ENCODE results near the gene MSI2. TPM values are rescaled to one million over a fixed set of nuclear protein-coding genes. Genes with fewer than 3 reads are reported as not detected.
A peak's percentile ranks its signal among the peaks of the same experiment; 100 is the strongest.

MSI2 gene
- total RNA-seq, 1 experiment from 2014 or later: 174 TPM

DNA sequence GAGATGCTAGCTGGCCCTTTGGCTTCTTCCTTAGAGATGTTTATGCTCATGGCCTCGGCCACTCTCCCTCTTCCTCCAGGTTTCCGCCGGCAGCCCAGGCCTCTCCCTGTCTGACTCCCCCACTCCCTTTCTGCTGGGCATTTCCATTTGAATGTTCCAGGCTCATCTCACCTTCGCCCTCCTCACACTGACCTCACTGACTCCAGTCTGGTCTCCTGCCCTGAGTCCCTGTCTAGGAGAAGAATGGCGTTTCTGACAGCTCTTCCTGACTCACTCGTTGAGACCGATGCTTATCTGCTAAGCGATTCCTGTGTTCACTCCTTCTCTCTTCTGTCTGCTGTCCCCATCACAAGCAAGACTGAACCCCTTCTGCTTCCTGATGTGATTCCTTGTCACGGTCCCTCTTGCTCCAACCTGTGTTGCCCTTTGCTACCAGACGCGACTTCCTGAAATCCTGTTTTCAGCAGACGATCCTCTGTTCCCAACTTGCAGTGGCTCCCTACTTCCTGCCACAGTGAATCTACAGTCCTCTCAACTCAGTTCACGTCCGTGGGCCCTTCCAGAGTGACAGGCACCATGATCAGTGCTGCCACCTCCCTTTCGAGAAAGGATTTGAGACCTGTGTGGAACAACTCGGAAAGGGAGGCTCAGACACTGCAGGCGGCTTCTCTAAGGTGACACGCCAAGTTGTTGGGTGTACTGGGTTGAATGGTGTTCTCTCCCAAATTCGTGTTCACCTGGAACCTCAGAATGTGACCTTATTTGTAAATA lies 176.4 kb downstream of the MSI2 start:
- CTCF ChIA-PET: interaction anchor here (0.9 to 1.0 kb wide), 2 partner anchors 26 to 190 kb away, joined by 4 read pairs; no protein-coding TSS in a partner anchor
- H3K36me3 ChIP-seq (ENCODE audit: control insufficient read depth, insufficient read depth, low read length): no peaks in the 10 kb centered on the region; the same call in 1 of the 2 replicates
- H3K4me1 Mint-ChIP-seq (ENCODE audit: low read depth, unreplicated experiment): peaks cover 57% of the 10 kb centered on the region
- TF ChIP-seq, protein P1, sequence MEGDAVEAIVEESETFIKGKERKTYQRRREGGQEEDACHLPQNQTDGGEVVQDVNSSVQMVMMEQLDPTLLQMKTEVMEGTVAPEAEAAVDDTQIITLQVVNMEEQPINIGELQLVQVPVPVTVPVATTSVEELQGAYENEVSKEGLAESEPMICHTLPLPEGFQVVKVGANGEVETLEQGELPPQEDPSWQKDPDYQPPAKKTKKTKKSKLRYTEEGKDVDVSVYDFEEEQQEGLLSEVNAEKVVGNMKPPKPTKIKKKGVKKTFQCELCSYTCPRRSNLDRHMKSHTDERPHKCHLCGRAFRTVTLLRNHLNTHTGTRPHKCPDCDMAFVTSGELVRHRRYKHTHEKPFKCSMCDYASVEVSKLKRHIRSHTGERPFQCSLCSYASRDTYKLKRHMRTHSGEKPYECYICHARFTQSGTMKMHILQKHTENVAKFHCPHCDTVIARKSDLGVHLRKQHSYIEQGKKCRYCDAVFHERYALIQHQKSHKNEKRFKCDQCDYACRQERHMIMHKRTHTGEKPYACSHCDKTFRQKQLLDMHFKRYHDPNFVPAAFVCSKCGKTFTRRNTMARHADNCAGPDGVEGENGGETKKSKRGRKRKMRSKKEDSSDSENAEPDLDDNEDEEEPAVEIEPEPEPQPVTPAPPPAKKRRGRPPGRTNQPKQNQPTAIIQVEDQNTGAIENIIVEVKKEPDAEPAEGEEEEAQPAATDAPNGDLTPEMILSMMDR (IDR thresholded peaks at IDR 0.05; ENCODE audit: insufficient read depth in 1 of 2, low read depth in 1 of 2, low read length in 1 of 2, severe bottlenecking in 1 of 2, unreplicated experiment in 1 of 2): no peak
- no peaks in the 10 kb centered on the region for H3K9me3 Mint-ChIP-seq (ENCODE audit: unreplicated experiment)
- intact Hi-C loops (cut with micrococcal nuclease; ENCODE audit: unreplicated experiment): loop anchor here (10.0 kb wide), 1 partner anchor 298 kb away; no protein-coding TSS in a partner anchor
- H3K4me3 Mint-ChIP-seq (ENCODE audit: unreplicated experiment): no peak overlapping the region
- H3K4me1 ChIP-seq: peaks cover 25% of the 10 kb centered on the region
- no peaks in the 10 kb centered on the region for H3K27me3 Mint-ChIP-seq (ENCODE audit: insufficient read depth, unreplicated experiment)
- POLR2A ChIA-PET: no interaction called here
- peaks cover 46% of the 10 kb centered on the region for H3K36me3 Mint-ChIP-seq (ENCODE audit: insufficient read depth, unreplicated experiment)
- H3K27ac Mint-ChIP-seq (ENCODE audit: unreplicated experiment): peak overlapping the region; percentile 33
- no peaks in the 10 kb centered on the region for H3K9me3 ChIP-seq
- no peaks in the 10 kb centered on the region for H3K27me3 ChIP-seq (replicated peaks; ENCODE audit: control insufficient read depth, insufficient read depth, low read length)
- no TSS peak for BruUV-seq (replicated peaks)
- DNase-seq: no peak
- H3K4me3 ChIP-seq (ENCODE audit: low read depth, low read length): no peak overlapping the region

- intact Hi-C loops (cut with micrococcal nuclease; ENCODE audit: unreplicated experiment): loop anchor here (10.0 kb wide), 1 partner anchor 299 kb away; no protein-coding TSS in a partner anchor
- Mint-ChIP-seq H3K4me3 (ENCODE audit: unreplicated experiment) (no peak overlapping the region), H3K27me3 (ENCODE audit: insufficient read depth, unreplicated experiment) (no peaks in the 10 kb centered on the region), H3K4me1 (ENCODE audit: low read depth, unreplicated experiment) (peaks cover 61% of the 10 kb centered on the region), H3K27ac (ENCODE audit: unreplicated experiment) (no peak overlapping the region), H3K36me3 (ENCODE audit: insufficient read depth, unreplicated experiment) (peaks cover 44% of the 10 kb centered on the region), H3K9me3 (ENCODE audit: unreplicated experiment) (no peaks in the 10 kb centered on the region)
- Histone ChIP-seq H3K27me3 (replicated peaks; ENCODE audit: control insufficient read depth, insufficient read depth, low read length) (no peaks in the 10 kb centered on the region), H3K9me3 (no peaks in the 10 kb centered on the region), H3K4me3 (ENCODE audit: low read depth, low read length) (no peak overlapping the region), H3K36me3 (ENCODE audit: control insufficient read depth, insufficient read depth, low read length) (no peaks in the 10 kb centered on the region; the same call in 1 of the 2 replicates), H3K4me1 (peaks cover 25% of the 10 kb centered on the region)
- POLR2A ChIA-PET: no interaction called here
- DNase-seq: no peak
- CTCF ChIA-PET: interaction anchor here (0.9 to 1.0 kb wide), 2 partner anchors 26 to 191 kb away, joined by 4 read pairs; no protein-coding TSS in a partner anchor
- no TSS peak for BruUV-seq (replicated peaks)
- TF ChIP-seq, protein P1 (IDR thresholded peaks at IDR 0.05; ENCODE audit: insufficient read depth in 1 of 2, low read depth in 1 of 2, low read length in 1 of 2, severe bottlenecking in 1 of 2, unreplicated experiment in 1 of 2): peak in 1 of 2 experiments; percentile 19
Observed at GRCh38 chr17:57433452-57433851, 177.1 kb downstream of the MSI2 start.

- no peaks in the 10 kb centered on the region; the same call in 1 of the 2 replicates for H3K36me3 ChIP-seq (ENCODE audit: control insufficient read depth, insufficient read depth, low read length)
- Mint-ChIP-seq H3K4me3 (ENCODE audit: unreplicated experiment) (no peak overlapping the region), H3K9me3 (ENCODE audit: unreplicated experiment) (no peaks in the 10 kb centered on the region), H3K36me3 (ENCODE audit: insufficient read depth, unreplicated experiment) (peaks cover 50% of the 10 kb centered on the region), H3K27ac (ENCODE audit: unreplicated experiment) (peak overlapping the region; percentile 42), H3K4me1 (ENCODE audit: low read depth, unreplicated experiment) (peaks cover 70% of the 10 kb centered on the region), H3K27me3 (ENCODE audit: insufficient read depth, unreplicated experiment) (no peaks in the 10 kb centered on the region)
- no peak overlapping the region for H3K4me3 ChIP-seq (ENCODE audit: low read depth, low read length)
- ChIA-PET CTCF (no interaction called here), POLR2A (no interaction called here)
- DNase-seq: no peak
- no TSS peak for BruUV-seq (replicated peaks)
- intact Hi-C loops (cut with micrococcal nuclease; ENCODE audit: unreplicated experiment): loop anchor here (10.0 kb wide), 1 partner anchor 300 kb away; no protein-coding TSS in a partner anchor
- TF ChIP-seq, protein P1 (IDR thresholded peaks at IDR 0.05; ENCODE audit: insufficient read depth in 1 of 2, low read depth in 1 of 2, low read length in 1 of 2, severe bottlenecking in 1 of 2, unreplicated experiment in 1 of 2): no peak
- no peaks in the 10 kb centered on the region for H3K27me3 ChIP-seq (replicated peaks; ENCODE audit: control insufficient read depth, insufficient read depth, low read length)
- no peaks in the 10 kb centered on the region for H3K9me3 ChIP-seq
- peaks cover 31% of the 10 kb centered on the region for H3K4me1 ChIP-seq
Observed at GRCh38 chr17:57434361-57434760, 178.0 kb downstream of the MSI2 start.
